ENCODE data around the gene IL4.

Gene IL4

DNA sequence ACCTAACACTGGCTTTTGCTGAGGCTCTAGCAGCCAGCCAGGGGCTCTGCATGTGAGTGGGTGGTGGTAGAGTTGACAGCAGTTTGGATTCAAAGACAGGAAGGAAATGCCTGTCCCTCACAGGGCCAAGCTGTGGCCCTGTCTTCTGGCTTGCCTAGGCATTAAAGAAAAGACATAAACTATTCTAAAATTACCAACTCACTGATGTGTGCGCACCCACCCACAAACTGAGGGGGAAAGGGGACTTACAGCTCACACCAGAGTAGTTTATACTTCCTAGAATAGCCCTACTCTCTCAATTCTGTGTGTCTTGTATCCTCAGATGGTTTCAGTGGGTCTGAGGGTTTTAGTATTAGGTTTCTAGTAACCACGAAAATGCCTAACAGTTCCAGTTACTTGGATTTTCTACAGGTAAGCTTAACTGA lies 34.1 kb upstream of the IL4 start:
- DNase-seq (ENCODE audit: low read depth): no peak
- TF ChIP-seq, protein P1, sequence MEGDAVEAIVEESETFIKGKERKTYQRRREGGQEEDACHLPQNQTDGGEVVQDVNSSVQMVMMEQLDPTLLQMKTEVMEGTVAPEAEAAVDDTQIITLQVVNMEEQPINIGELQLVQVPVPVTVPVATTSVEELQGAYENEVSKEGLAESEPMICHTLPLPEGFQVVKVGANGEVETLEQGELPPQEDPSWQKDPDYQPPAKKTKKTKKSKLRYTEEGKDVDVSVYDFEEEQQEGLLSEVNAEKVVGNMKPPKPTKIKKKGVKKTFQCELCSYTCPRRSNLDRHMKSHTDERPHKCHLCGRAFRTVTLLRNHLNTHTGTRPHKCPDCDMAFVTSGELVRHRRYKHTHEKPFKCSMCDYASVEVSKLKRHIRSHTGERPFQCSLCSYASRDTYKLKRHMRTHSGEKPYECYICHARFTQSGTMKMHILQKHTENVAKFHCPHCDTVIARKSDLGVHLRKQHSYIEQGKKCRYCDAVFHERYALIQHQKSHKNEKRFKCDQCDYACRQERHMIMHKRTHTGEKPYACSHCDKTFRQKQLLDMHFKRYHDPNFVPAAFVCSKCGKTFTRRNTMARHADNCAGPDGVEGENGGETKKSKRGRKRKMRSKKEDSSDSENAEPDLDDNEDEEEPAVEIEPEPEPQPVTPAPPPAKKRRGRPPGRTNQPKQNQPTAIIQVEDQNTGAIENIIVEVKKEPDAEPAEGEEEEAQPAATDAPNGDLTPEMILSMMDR (conservative IDR thresholded peaks at IDR 0.05; ENCODE audit: low read length): no peak
- H3K4me3 ChIP-seq (ENCODE audit: low read length): no peak overlapping the region

DNA sequence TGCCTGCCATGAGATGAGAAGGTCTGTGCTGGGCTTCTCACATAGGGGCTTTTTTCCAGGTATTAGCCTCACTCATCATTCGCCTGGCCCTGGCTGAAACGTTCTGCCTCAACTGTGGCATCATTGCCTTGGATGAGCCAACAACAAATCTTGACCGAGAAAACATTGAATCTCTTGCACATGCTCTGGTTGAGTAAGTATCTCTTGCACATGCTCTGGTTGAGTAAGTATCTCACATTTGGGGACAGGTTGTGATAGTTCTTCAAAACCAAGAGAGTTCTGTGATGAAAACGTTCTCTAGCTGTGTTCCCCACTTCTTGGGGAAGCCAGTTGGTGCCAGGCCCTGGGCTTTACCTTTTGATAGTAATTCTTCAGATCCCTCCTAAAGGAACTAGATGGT lies 33.2 kb upstream of the IL4 start:
- TF ChIP-seq, protein P1 (conservative IDR thresholded peaks at IDR 0.05; ENCODE audit: low read length): no peak
- H3K4me3 ChIP-seq (ENCODE audit: low read length): no peak overlapping the region
- DNase-seq (ENCODE audit: low read depth): no peak

DNA sequence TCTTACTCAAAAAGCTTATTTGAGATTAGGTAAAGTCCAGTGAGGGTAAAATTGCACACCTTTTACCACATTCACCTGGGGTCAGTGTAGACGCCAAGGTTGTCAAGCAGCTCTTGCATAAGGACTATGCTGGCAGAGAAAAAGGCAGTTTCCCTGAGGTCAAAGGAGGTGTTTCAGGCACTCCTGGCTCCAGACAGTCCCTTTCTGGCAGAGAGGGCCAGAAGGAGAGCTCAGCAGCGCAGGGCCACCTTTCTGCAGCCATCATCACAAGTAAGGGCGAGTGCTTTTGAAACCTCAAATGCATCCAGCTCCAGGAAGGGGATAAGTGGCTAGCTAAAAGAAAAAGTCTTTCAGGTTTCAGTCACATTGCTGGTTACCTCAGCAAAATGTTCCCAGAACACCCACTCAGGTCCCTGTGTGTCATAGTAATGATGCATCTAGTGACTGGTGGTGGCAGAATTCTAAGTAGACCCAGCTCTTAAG lies 32.5 kb upstream of the IL4 start:
- DNase-seq (ENCODE audit: low read depth): no peak
- TF ChIP-seq, protein P1 (conservative IDR thresholded peaks at IDR 0.05; ENCODE audit: low read length): no peak
- H3K4me3 ChIP-seq (ENCODE audit: low read length): no peak overlapping the region

DNA sequence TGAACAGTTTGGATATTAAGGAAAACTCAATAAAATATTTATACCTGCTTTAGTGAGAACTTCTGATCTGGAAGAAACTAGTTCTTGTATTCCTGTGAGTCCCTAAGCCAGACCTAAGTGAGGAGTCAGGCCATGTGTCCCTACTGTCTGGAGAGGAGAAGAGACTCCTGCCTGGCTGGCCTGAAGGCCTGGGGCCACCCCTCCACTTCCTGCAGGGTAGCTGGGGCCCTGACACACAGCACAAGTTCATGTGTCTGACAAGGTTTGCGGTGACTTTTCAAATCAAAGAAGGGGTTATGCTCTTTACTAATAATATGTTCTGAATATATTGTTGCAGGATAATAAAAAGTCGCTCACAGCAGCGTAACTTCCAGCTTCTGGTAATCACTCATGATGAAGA lies 31.9 kb upstream of the IL4 start:
- no peak overlapping the region for H3K4me3 ChIP-seq (ENCODE audit: low read length)
- no peak for DNase-seq (ENCODE audit: low read depth)
- TF ChIP-seq, protein P1 (conservative IDR thresholded peaks at IDR 0.05; ENCODE audit: low read length): no peak

DNA sequence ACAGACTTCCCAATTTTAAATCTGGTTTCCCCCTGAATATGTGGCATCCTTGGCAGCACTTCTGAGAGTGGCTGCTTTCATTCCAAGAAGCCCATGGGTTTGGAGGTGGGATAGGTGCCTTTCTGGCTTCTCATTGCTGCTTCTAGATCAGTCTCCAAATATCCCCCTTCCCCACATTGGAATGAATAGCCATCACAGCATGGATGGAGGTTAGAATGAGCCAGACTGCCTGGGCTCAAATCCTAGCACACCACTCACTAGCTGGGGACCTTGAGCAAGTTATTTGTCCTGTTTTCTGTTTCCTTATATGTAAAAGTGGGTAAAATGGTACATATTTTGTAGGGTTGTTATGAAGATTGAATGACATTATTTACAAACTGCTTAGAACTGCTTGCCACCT lies 29.6 kb upstream of the IL4 start:
- DNase-seq (ENCODE audit: low read depth): no peak
- H3K4me3 ChIP-seq (ENCODE audit: low read length): no peak overlapping the region
- TF ChIP-seq, protein P1 (conservative IDR thresholded peaks at IDR 0.05; ENCODE audit: low read length): no peak

DNA sequence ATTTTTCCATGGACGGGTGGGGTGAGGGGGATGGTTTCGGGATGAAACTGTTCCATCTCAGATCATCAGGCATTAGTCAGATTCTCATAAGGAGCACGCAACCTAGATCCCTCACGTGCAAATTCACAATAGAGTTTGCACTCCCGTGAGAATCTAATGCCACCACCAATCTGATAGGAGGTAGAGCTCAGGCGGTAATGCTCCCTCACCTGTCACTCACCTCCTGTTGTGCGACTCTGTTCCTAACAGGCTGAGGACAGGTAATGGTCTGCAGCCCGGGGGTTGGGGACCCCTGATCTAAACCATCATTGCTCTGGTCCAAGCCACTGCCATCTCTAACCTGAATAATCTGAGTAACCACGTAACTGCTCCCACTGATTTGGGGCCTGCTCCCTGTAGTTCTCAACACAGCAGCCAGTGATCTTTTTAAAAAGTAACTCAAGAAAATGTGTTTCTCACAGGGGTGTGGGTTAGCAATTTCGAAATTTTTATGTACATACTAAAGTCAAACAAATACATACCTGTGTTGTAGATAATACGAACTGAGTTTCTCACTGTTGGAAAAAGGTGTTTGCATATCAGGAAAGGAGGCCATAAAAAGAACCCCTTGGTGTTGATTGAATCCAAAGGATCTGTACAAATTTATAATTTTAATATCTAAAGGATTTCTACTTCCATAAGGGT lies 27.1 kb upstream of the IL4 start:
- no peak for DNase-seq (ENCODE audit: low read depth)
- no peak overlapping the region for H3K4me3 ChIP-seq (ENCODE audit: low read length)
- TF ChIP-seq, protein P1 (conservative IDR thresholded peaks at IDR 0.05; ENCODE audit: low read length): no peak

DNA sequence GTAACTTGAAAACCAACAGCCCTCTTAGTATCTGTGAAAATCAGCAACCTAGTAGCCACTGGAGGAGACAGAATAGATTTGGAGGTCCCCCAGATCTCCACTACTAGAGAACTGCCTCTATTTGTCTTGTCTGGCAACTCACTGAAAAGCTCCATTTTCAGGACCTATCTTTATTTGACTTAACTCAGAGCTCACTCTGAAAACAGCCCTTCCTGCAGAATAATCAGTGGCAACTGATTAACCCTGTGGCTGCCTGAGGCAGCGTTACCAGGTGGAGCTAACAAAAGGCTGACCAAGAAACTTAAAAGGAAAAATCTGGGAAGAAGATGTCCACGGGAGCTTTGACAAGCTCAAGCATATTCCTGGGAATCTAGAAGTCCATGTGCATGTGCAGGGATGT lies 26.3 kb upstream of the IL4 start:
- H3K4me3 ChIP-seq (ENCODE audit: low read length): no peak overlapping the region
- TF ChIP-seq, protein P1 (conservative IDR thresholded peaks at IDR 0.05; ENCODE audit: low read length): no peak
- DNase-seq (ENCODE audit: low read depth): no peak
